ENCODE data around the gene TMCC2.

TMCC2 gene

DNA sequence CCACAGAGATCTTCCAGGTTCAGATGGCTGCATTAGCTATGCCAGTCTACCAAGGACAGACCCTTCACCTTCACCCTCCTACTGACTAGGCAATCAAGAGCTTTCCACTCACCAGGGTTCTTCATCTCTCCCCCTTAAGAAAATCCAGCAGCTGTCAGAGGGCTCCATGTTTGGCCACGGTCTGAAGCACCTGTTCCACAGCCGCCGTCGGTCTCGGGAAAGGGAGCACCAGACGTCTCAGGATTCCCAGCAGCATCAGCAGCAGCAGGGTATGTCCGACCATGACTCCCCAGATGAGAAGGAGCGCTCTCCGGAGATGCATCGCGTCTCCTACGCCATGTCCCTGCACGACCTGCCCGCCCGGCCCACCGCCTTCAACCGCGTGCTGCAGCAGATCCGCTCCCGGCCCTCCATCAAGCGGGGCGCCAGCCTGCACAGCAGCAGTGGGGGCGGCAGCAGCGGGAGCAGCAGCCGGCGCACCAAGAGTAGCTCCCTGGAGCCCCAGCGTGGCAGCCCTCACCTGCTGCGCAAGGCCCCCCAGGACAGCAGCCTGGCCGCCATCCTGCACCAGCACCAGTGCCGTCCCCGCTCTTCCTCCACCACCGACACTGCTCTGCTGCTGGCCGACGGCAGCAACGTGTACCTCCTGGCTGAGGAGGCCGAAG lies 13.8 kb downstream of the TMCC2 start:
- DNase-seq: no peak

- DNase-seq: no peak
These were observed 15.8 kb downstream of the TMCC2 start for GRCh38 chr1:205243350-205244191.

- DNase-seq: no peak
These were observed 16.6 kb downstream of the TMCC2 start for GRCh38 chr1:205244384-205244783.

- no peak for DNase-seq
These were observed 17.4 kb downstream of the TMCC2 start for GRCh38 chr1:205245096-205245495.

DNA sequence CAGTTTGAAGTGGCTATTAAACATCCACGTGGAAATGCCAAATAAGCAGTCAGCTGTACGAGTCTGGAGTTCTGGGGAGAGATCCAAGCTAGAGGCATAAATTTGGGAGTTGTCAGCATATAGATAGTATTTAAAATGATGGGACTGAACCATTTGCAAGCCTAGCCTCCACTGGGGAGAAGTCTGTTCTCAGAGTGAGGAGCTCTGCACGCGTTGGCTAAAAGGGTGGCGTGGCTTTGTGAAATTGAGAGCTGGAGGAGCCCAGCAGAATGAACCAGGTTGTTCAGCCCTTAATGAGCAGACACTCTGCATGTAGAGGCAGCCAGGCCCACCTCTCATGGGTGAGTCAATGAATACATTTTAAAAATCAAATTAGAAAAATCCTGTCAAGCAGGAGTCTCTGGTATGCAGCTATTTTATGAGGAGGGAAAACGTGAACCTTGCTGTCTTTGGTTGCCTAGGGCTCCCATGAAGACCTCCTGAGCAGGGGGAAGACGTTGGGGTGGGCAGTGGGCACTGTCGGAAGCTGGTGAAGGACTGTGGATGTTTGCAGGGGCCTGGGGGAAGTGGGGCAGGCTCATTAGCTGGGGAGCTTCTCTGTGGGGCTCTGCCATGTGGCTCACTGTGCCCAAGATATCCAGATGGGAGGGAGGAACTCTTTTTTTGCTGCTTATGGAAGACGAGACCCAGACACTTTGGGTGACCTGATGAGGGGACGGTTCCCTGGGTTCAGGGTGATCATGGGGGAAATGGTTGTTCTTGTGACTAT lies 18.8 kb downstream of the TMCC2 start:
- DNase-seq: no peak

DNA sequence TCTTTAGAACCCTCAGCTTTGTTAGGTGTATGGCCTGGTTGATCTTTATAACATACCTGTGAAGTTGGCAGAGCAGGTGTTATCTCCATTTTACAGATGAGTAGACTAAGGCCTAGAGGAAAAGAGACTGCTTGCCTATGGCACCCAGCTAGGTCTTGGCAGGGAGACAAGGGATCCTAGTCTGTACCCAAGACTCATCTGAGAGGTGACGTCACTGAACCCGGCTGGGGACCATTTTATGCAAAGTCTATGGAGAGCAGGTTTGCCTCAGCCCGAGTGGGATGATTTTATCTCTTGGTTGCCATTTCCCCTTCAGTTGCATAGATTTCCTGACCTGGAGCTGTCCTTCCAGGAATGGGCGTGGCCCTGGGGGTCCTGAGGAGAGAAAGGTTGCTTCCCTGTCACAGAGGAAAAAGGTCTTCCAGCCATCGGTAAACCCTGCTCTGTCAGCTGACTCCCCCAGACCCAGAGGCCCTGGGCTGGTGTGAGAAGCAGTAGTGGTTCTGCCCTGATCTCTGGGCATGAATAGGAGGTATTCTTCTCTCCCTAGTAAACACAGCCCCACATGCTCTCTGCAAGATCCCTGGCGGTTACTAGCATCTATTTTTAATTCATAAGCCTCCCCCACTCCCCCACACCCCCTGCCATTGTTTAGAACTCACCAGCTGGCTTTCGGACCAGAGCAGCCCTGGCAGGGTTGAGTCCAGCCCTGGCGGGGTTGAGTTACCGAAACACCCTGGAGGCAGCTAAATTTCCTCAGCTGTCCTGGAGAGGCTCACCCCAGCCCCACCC lies 19.6 kb downstream of the TMCC2 start:
- no peak for DNase-seq

DNA sequence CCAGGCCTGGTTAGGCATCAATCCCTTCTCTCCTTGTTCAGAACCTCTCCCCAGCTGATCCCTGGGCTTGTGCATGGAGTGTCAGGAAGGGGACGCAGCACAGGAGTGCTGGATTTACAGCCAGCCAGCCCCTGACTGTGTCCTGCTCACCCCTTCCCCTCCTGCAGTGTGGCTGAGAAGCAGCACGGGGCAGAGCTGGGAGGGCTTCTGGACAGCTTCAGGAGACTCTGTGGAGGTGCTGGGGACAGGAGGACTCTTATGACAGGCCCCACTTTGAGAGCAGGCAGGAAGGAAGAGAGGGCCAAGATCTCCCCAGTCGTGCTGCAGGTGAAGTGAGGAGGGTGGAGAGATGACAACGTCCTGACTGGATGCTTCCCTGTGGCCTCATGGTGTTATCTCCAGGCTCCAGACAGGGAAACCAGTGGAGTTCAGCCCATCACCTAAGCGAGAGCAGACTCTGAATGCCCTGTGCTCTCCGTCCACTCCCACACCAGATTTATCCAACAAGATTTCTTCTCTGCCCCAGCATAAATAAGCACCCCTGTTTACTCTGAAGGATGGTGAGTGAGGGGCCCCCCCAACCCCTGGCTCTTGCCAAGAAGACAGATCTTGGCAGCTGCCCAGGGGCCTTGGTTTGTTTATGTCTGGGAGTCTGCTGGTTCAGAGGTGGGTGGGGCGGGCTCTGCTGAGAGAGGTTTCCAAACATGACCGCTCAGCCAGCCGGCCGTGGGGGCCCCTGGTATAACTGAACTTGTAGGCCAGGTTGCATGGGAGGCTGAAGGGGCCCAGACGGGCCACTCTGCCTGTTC lies 21.3 kb downstream of the TMCC2 start:
- DNase-seq: no peak

DNA sequence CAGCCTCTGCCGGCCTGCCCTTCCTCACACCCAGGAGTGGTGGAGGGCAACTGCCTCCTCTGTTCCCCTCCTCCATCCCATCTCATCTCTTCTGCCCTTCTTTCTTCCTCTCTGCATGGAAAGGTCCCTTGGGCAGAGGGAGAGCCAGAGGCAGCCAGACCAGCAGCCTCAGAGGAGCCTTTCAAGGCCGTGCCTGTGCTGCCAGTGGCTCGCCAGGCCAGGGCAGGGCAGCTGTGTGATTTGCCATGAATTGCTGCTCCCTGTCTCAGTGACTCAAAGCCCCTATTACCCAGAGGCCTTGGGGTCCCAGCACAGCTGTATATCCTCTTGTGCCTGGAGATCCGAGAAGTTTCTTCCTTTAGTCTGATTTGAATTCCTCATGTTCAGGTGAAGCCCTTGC lies 21.9 kb downstream of the TMCC2 start:
- no peak for DNase-seq

- no peak for DNase-seq
These were observed 23.0 kb downstream of the TMCC2 start for GRCh38 chr1:205250699-205251098.

DNA sequence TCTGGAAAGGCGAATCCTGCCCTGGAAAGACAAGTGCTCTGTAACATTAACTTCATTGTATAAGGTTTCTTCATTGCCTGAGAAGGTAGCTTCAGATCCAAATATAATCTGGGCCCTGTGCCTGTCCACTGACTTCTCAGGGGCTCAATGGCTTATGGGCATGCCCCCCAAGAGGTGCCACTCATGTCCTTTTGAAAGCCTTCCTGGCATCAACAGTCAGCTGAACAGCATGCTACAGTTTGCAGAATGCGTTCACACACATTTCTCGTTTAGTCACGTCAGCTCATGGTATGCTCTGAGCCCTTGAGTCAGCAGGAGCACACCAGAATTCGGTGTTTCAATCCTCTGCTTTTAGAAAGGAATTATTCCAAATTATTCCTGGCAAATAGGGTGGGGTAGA lies 23.8 kb downstream of the TMCC2 start:
- no peak for DNase-seq

GRCh38 chr1:205255941-205256780 lies 28.4 kb downstream of the TMCC2 start:
- DNase-seq: peak; percentile 88

DNA sequence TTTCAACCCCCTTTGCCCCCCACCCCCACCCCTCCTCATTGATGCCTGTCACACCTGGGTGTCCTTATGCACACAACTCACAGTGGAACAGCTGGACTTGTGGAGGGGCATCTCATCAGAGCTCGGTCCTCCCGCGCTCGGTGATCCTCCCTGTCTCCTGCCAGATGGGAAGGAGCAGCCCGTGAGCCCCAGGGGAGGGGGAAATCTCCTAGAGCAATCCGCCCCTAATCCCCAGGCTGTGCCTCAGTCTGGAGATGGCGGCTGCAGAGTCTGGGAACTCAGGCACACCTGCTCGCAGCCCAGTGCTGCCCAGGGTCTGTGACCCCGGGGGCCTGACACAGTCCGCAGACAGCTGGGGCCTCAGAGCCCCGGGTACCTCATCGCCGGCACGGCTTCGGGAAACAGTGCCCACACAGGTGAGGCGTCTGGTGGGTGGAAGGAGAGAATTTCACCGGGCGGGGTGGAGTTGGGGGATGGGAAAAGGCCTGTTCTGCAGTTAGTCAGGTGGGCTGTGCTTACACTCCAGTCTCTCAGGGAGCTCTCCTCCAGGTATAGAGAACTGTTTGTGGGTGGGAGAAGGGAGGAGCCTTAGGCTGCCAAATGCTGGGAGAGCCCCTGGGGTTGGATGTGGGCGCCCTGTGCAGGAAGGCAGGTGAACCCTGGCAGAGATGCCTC lies 29.3 kb downstream of the TMCC2 start:
- DNase-seq: no peak

- no peak for DNase-seq
These were observed 30.0 kb downstream of the TMCC2 start for GRCh38 chr1:205257735-205258134.

DNA sequence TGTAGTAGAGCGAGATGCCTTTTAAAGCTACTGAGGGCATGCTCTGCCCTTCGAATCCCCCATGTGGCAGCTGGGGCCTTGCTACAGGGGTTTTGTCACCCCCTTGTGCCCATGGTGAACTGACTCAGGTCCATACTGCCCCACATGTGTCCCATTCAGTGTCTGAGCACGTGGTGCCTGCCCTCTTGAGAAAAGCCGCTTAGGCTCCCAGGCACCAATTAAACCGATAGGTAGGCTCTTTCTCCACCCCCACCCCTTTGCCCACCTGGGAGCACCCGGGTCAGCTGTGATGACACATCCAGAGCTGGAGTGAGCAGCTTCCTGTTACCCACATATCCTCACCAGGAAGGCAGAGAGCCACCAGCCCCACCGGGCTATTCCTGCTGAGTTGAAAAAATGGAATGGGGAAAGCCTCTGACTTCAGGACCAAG lies 30.5 kb downstream of the TMCC2 start:
- DNase-seq: no peak

DNA sequence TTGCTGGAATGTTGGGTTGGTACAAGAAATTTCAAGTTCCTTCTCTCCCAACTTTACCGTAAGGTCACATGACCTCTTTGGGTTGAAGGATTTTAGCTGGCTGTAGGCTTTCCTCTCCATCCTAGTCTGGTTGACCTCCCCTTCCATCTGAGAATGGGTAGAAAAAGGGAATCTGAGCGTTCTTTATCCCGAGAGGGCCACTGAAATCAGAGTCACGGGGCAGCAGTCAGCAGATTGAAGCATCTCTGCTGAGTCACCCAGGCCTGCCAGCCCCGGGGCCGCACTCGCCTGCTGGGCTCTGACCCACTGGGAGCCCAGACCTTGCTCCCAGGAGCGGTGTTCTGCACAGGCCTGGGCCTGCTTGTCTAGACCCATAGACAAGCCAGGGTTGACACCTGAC lies 31.0 kb downstream of the TMCC2 start:
- no peak for DNase-seq

DNA sequence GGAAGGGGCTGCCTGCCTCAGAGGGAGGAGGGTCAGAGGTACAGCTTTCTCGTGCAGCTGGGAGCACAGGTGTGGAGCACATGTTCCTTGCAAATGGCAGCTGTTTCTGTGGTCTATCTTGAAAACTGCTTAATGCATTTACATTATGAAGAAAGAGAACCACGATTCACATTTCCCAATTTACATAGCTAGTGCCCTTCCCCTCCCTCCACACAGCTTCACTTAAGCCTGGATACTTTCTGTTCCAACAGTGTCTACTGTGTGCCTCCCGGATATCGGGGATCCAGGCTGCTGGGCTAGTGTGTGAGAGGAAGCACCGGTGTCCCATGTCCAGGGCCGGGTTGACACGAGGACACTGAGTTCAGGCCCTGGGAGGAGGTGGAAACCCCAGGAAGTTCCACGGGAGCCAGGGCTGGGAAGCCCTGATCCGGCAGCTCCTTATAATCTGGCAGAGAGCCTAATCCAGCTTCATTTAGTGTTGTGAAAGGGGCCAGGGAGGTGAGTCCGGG lies 31.6 kb downstream of the TMCC2 start:
- no peak for DNase-seq

GRCh38 chr1:205259998-205260397 lies 32.3 kb downstream of the TMCC2 start:
- no peak for DNase-seq

DNA sequence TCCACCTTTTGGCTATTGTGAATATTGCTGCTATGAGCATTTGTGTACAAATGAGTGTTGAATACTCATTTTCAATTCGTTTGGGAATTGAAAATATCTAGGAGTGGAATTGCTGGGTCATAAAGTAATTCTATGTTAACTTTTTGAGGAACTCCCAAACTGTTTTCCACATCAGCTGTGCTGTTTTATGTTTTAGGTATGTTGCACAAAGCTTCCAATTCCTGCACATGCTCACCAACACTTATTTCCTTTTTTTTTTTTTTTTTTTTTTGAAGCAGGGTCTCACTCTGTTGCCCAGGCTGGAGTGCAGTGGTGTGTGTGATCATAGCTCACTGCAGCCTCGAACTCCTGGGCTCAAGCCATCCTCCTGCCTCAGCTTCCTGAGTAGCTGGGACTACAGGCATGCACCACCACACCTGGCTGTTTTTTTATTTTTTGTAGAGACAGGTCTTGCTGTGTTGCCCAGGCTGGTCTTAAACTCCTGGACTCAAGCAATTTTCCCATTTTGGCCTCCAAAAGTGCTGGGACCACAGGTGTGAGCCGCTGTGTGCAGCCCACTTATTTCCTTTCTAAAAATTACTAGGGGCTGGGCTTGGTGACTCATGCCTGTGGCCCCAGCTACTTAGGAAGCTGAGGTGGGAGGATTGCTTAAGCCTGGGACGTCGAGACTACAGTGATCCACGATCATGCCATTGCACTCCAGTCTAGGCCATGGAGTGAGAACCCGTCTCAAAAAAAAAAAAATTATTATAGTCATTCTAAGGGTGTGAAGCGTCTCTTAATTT lies 33.4 kb downstream of the TMCC2 start:
- DNase-seq: no peak

DNA sequence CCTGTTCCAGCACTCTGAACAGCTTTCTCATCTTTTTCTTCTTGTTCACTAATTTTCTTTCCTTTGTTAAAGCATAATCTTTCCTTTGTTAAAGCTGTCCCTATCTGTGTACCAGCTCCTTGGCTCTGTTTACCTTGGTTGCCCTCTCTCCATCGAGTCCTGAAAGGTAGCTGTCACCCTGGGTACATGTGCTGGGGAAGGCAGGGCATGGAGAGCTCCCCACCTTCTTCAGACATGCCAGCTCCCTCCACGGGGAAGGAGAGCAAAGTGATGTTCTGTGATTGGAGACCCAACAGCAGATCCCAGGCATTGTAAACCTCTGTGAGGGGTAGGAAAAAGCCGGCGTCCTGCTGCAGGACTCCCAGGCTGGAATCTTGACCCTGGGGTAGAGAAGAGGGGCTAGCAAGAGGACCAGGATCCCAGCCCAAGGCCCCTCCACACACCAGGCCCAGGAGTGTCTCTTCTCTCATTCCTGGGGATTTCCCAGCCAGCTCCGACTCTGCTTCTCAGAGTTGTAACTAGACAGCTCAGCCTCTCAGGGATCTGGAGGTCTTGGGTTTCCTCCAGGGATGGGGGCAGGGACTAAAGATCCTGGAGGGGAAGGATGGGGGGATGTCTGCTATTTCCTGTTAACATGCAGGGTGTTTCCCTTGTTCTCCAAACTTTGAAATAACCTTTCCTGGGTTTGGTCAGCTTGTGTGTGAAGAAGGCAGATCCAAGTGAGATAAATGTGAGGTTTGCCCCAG lies 34.4 kb downstream of the TMCC2 start:
- DNase-seq: no peak

Data from activated CD4-positive, alpha-beta T cell treated with anti-CD3 and anti-CD28 coated beads, Interleukin-10, Interleukin-2, amounts not matched to agents 100 ng/mL and 50 ng/mL, durations not matched to agents 16 hours and 8 hours (primary cell).